Amygdala (tissue), 56 donors: ENCODE measurements around the gene ETV6.
A peak's percentile ranks its signal among the peaks of the same experiment; 100 is the strongest.

Experiments
- DNase-seq, 56 donors: peaks; one replicate each; lab custom pipeline; 2025; lab: John Stamatoyannopoulos, UW

The ETV6 gene

GRCh38 chr12:11865824-11866223 is 216.3 kb downstream of the ETV6 start:
- no peak for DNase-seq

- DNase-seq = no peak
These were observed 218.6 kb downstream of the ETV6 start for GRCh38 chr12:11868027-11868426.

- no peak for DNase-seq
These were observed 219.9 kb downstream of the ETV6 start for GRCh38 chr12:11869406-11869805.

GRCh38 chr12:11870041-11870451 is 220.6 kb downstream of the ETV6 start:
- DNase-seq = no peak

- no peak for DNase-seq
These were observed 222.6 kb downstream of the ETV6 start for GRCh38 chr12:11872055-11872454.

GRCh38 chr12:11875414-11875935 is 226.0 kb downstream of the ETV6 start:
- no peak for DNase-seq

GRCh38 chr12:11876307-11876706 is 226.8 kb downstream of the ETV6 start:
- DNase-seq = no peak

- no peak for DNase-seq
These were observed 227.8 kb downstream of the ETV6 start for GRCh38 chr12:11877102-11877826.

- peak in 11 of 56 donors; percentile 11 to 61 (median 28) for DNase-seq
These were observed 228.7 kb downstream of the ETV6 start for GRCh38 chr12:11877869-11878780.

GRCh38 chr12:11879306-11879705 is 229.8 kb downstream of the ETV6 start:
- no peak for DNase-seq

GRCh38 chr12:11880381-11880780 is 230.9 kb downstream of the ETV6 start:
- DNase-seq = no peak

- DNase-seq = no peak
These were observed 232.4 kb downstream of the ETV6 start for GRCh38 chr12:11881835-11882234.

- no peak for DNase-seq
These were observed 233.0 kb downstream of the ETV6 start for GRCh38 chr12:11882301-11883019.

- no peak for DNase-seq
These were observed 234.6 kb downstream of the ETV6 start for GRCh38 chr12:11884116-11884515.

- no peak for DNase-seq
These were observed 235.2 kb downstream of the ETV6 start for GRCh38 chr12:11884706-11885105.

- no peak for DNase-seq
These were observed 236.0 kb downstream of the ETV6 start for GRCh38 chr12:11885261-11886038.

GRCh38 chr12:11886339-11886738 is 236.9 kb downstream of the ETV6 start:
- DNase-seq = no peak

GRCh38 chr12:11888029-11888428 is 238.6 kb downstream of the ETV6 start:
- DNase-seq = no peak

- DNase-seq = no peak
These were observed 241.9 kb downstream of the ETV6 start for GRCh38 chr12:11891346-11891745.
